SK-N-SH (cell line): Measurements from ENCODE around the gene DOHH. TPM values are rescaled to one million over a fixed set of nuclear protein-coding genes. Genes with fewer than 3 reads are reported as not detected.

ENCODE experiments used
- CTCF ChIA-PET: fragments of 300-600, 350-600 bp; formaldehyde crosslinking; extraction: SDS; loops from one replicate; lab custom pipeline; 2021; lab: Yijun Ruan, JAX
- POLR2A ChIA-PET: fragments of 350-600 bp; sonication (Branson Sonifier 250); formaldehyde crosslinking; extraction: SDS; loops from one replicate; lab custom pipeline; 2020; ENCODE audit warnings: antibody characterized with exemption, inconsistent platforms; lab: Yijun Ruan, JAX
- DNase-seq: peaks from one replicate; pipeline ENCODE4 v3.0.0; 2012
- H2AFZ ChIP-seq: fragments of 200-600 bp; sonication (generic); 2 replicates; pipeline ENCODE4 v1.8.1; 2016; ENCODE audit warnings: antibody characterized with exemption, mild to moderate bottlenecking, low read depth
- H3F3A ChIP-seq: fragments of 200-600 bp; sonication (generic); replicated peaks from 2 replicates; pipeline ENCODE3; 2016; ENCODE audit warnings: antibody characterized with exemption, mild to moderate bottlenecking; ENCODE audit not compliant: insufficient read depth
- H3K27ac ChIP-seq, 2 experiments: fragments of 200-500 bp in 1 of 2; fragments of 200-600 bp in 1 of 2; sonication (Bioruptor generic) in 1 of 2; sonication (generic), shearing (Covaris generic) in 1 of 2; 2 replicates each; pipeline versions ENCODE4 v1.5.1 to v1.6.1; 2014 to 2016; ENCODE audit warnings: low read depth in 2 of 2, inconsistent platforms in 1 of 2, low read length in 1 of 2, mild to moderate bottlenecking in 1 of 2, mixed read lengths in 1 of 2
- H3K27me3 ChIP-seq: fragments of 200-600 bp; sonication (generic), shearing (Covaris generic); 2 replicates; pipeline ENCODE4 v1.6.1; 2016; ENCODE audit warnings: mixed run types; ENCODE audit not compliant: insufficient read depth
- H3K36me3 ChIP-seq, 2 experiments: fragments of 200-500 bp in 1 of 2; fragments of 200-600 bp in 1 of 2; sonication (Bioruptor generic) in 1 of 2; sonication (generic) in 1 of 2; replicated peaks in 1 of 2; 2 replicates each; pipeline versions ENCODE3 to v1.5.1; 2014 to 2016; ENCODE audit warnings: low read length in 1 of 2, mild to moderate bottlenecking in 1 of 2; ENCODE audit not compliant: insufficient read depth in 2 of 2, control insufficient read depth in 1 of 2
- H3K4me1 ChIP-seq, 2 experiments: fragments of 200-500 bp in 1 of 2; fragments of 200-600 bp in 1 of 2; sonication (Bioruptor generic) in 1 of 2; sonication (generic), shearing (Covaris generic) in 1 of 2; 2 replicates each; pipeline versions ENCODE4 v1.5.1 to v1.6.1; 2014 to 2016; ENCODE audit warnings: low read depth in 1 of 2, low read length in 1 of 2, mixed run types in 1 of 2; ENCODE audit not compliant: insufficient read depth in 2 of 2, control insufficient read depth in 1 of 2
- H3K4me2 ChIP-seq: fragments of 200-600 bp; sonication (generic), shearing (Covaris generic); 2 replicates; pipeline ENCODE4 v1.6.1; 2017; ENCODE audit warnings: mixed run types
- H3K4me3 ChIP-seq, 2 experiments: fragments of 200-500 bp in 1 of 2; fragments of 200-600 bp in 1 of 2; sonication (Bioruptor generic) in 1 of 2; sonication (generic), shearing (Covaris generic) in 1 of 2; 2 replicates each; pipeline versions ENCODE4 v1.5.1 to v1.8.1; 2014 to 2016; ENCODE audit warnings: low read depth in 2 of 2, inconsistent platforms in 1 of 2, low read length in 1 of 2, mild to moderate bottlenecking in 1 of 2, mixed read lengths in 1 of 2, moderate library complexity in 1 of 2
- H3K79me2 ChIP-seq: fragments of 200-600 bp; sonication (generic); 2 replicates; pipeline ENCODE4 v1.8.1; 2017; ENCODE audit warnings: mild to moderate bottlenecking; ENCODE audit not compliant: insufficient read depth
- H3K9ac ChIP-seq: fragments of 200-600 bp; sonication (generic); 2 replicates; pipeline ENCODE4 v1.6.1; 2017; ENCODE audit warnings: mixed run types
- H3K9me2 ChIP-seq: fragments of 200-600 bp; sonication (generic); 2 replicates; pipeline ENCODE4 v1.6.1; 2017; ENCODE audit warnings: mixed run types
- H3K9me3 ChIP-seq: fragments of 200-600 bp; sonication (generic); 2 replicates; pipeline ENCODE4 v1.6.1; 2017; ENCODE audit warnings: mixed run types, mild to moderate bottlenecking, moderate library complexity
- H4K20me1 ChIP-seq: fragments of 200-600 bp; sonication (generic); 2 replicates; pipeline ENCODE4 v1.6.1; 2017; ENCODE audit warnings: mild to moderate bottlenecking, mixed run types; ENCODE audit not compliant: insufficient read depth
- CHD2 ChIP-seq: fragments of 150-350 bp; IDR thresholded peaks from 2 replicates; pipeline ENCODE4 v1.6.1; 2018; ENCODE audit warnings: low read length; ENCODE audit not compliant: partially characterized antibody
- CTCF ChIP-seq: fragments of 200-600 bp; sonication (generic); IDR thresholded peaks from 2 replicates; pipeline ENCODE4 v1.6.1; 2017; ENCODE audit warnings: antibody characterized with exemption, mild to moderate bottlenecking, moderate library complexity
- ELF1 ChIP-seq: IDR thresholded peaks from 2 replicates; pipeline ENCODE4 v1.4.0; 2012
- EP300 ChIP-seq, 2 experiments: IDR thresholded peaks; 2 replicates each; pipeline versions ENCODE4 v1.4.0 to v1.6.1; 2012; ENCODE audit warnings: borderline replicate concordance in 1 of 2, low read depth in 1 of 2, low read length in 1 of 2
- EZH2phosphoT487 ChIP-seq: fragments of 200-600 bp; sonication (generic); IDR thresholded peaks from 2 replicates; pipeline ENCODE4 v1.6.1; 2017; ENCODE audit warnings: low read depth, mixed run types, mild to moderate bottlenecking, antibody characterized with exemption, moderate library complexity, borderline replicate concordance
- FOXM1 ChIP-seq: IDR thresholded peaks from 2 replicates; pipeline ENCODE4 v1.4.0; 2012; ENCODE audit warnings: low read depth, mild to moderate bottlenecking
- GABPA ChIP-seq: IDR thresholded peaks from 2 replicates; pipeline ENCODE4 v1.4.0; 2012; ENCODE audit warnings: low read depth, mild to moderate bottlenecking
- GATA2 ChIP-seq: sonication (generic); formaldehyde crosslinking; IDR thresholded peaks from 2 replicates; pipeline ENCODE4 v1.5.0; 2020; ENCODE audit warnings: mild to moderate bottlenecking, missing genetic modification reagents
- IRF3 ChIP-seq: fragments of 150-350 bp; IDR thresholded peaks from 2 replicates; pipeline ENCODE4 v1.6.1; 2016; ENCODE audit warnings: mild to moderate bottlenecking, low read depth, low read length
- JUND ChIP-seq: IDR thresholded peaks from 2 replicates; pipeline ENCODE4 v1.4.0; 2012
- MAX ChIP-seq: IDR thresholded peaks from 2 replicates; pipeline ENCODE4 v1.4.0; 2012; ENCODE audit warnings: low read depth
- MEF2A ChIP-seq: IDR thresholded peaks from 2 replicates; pipeline ENCODE4 v1.4.0; 2012; ENCODE audit warnings: low read depth, borderline replicate concordance
- PBX3 ChIP-seq: IDR thresholded peaks from 2 replicates; pipeline ENCODE4; 2012
- RAD21 ChIP-seq: IDR thresholded peaks from 2 replicates; pipeline ENCODE4 v1.6.1; 2012; ENCODE audit warnings: mild to moderate bottlenecking, low read length
- RCOR1 ChIP-seq: fragments of 150-350 bp; IDR thresholded peaks from 2 replicates; pipeline ENCODE4 v1.6.1; 2017; ENCODE audit warnings: antibody characterized with exemption, low read length
- RFX5 ChIP-seq: IDR thresholded peaks from 2 replicates; pipeline ENCODE4 v1.6.1; 2012; ENCODE audit warnings: mild to moderate bottlenecking, improper control_type of control experiment, low read length
- TAF1 ChIP-seq: IDR thresholded peaks from 2 replicates; pipeline ENCODE4 v1.6.1; 2012; ENCODE audit warnings: low read depth, mild to moderate bottlenecking, low read length, moderate library complexity, borderline replicate concordance
- USF2 ChIP-seq: fragments of 150-350 bp; IDR thresholded peaks from 2 replicates; pipeline ENCODE4 v1.6.1; 2017; ENCODE audit warnings: antibody characterized with exemption, low read length, low read depth, borderline replicate concordance
- ZBTB33 ChIP-seq: IDR thresholded peaks from 2 replicates; pipeline ENCODE4 v1.4.0; 2012; ENCODE audit warnings: low read depth, borderline replicate concordance
- WGBS: methylation state at CpG from one replicate; pipeline ENCODE4 v1.1.6; 2017; ENCODE audit warnings: low lambda C conversion rate; 5-methylcytosine and 5-hydroxymethylcytosine counted together
- polyA plus RNA-seq, 3 experiments: library from polyadenylated mRNA; depleted of rRNA; stranded (reverse); fragments of >200 nt; gene quantifications; 2 replicates each; pipeline ENCODE4 v1.2.3, GENCODE V29; 2012

DOHH gene
- polyA plus RNA-seq, 1 of the 3 experiments (the other 2 are of a cell fraction): 14.3 TPM

GRCh38 chr19:3477951-3478350, 22.5 kb downstream of the DOHH start:
- ChIA-PET POLR2A (no interaction called here), CTCF (no interaction called here)
- Histone ChIP-seq H3K27ac (no peak overlapping the region), H3K36me3 (no peaks in the 10 kb centered on the region), H3K9me3 (no peaks in the 10 kb centered on the region), H3K4me3 (no peak overlapping the region), H4K20me1 (no peaks in the 10 kb centered on the region), H3F3A (peaks cover 3% of the 10 kb centered on the region), H3K9me2 (no peaks in the 10 kb centered on the region), H3K4me1 (no peaks in the 10 kb centered on the region; a peak in 1 of 4 replicates), H3K4me2 (no peak overlapping the region), H3K79me2 (no peaks in the 10 kb centered on the region), H2AFZ (no peak overlapping the region), H3K27me3 (no peaks in the 10 kb centered on the region; the same call in 1 of the 2 replicates), H3K9ac (no peak overlapping the region)
- 94% methylated on average over 1 of the region's 2 CpGs for WGBS
- no peak for TF ChIP-seq PBX3
- no peak for TF ChIP-seq ELF1
- no peak for TF ChIP-seq GABPA
- TF ChIP-seq RFX5: no peak
- no peak for TF ChIP-seq TAF1
- no peak for TF ChIP-seq FOXM1
- TF ChIP-seq USF2: no peak
- no peak for TF ChIP-seq GATA2 (CRISPR knock-in tag)
- TF ChIP-seq IRF3: no peak
- no peak for TF ChIP-seq RAD21
- TF ChIP-seq JUND: no peak
- TF ChIP-seq CHD2: no peak
- no peak for DNase-seq

- no peaks in the 10 kb centered on the region for H3K9me2 ChIP-seq
- ChIA-PET POLR2A (no interaction called here), CTCF (interaction anchor here (1.7 kb wide), 1 partner anchor 173 kb away, joined by 5 read pairs; no protein-coding TSS in a partner anchor)
- no peak overlapping the region for H3K27ac ChIP-seq
- no peaks in the 10 kb centered on the region for H3K79me2 ChIP-seq
- H4K20me1 ChIP-seq: no peaks in the 10 kb centered on the region
- no peaks in the 10 kb centered on the region for H3K36me3 ChIP-seq
- H3K4me3 ChIP-seq: no peak overlapping the region
- no peak for DNase-seq
- TF ChIP-seq PBX3 (no peak), ELF1 (no peak), EP300 (IDR thresholded peaks at IDR 0.05; ENCODE audit: borderline replicate concordance in 1 of 2, low read depth in 1 of 2, low read length in 1 of 2) (no peak), MAX (no peak), ZBTB33 (no peak), GABPA (no peak), RCOR1 (no peak), MEF2A (no peak), CTCF (no peak), JUND (no peak), EZH2phosphoT487 (no peak)
- no peak overlapping the region for H3K9ac ChIP-seq
- no peak overlapping the region for H2AFZ ChIP-seq
- no peaks in the 10 kb centered on the region; the same call in 1 of the 2 replicates for H3K27me3 ChIP-seq
- H3K4me2 ChIP-seq: no peak overlapping the region
- H3F3A ChIP-seq: peaks cover 7% of the 10 kb centered on the region
- no peaks in the 10 kb centered on the region for H3K4me1 ChIP-seq
- H3K9me3 ChIP-seq: no peaks in the 10 kb centered on the region
Observed at GRCh38 chr19:3477506-3477905, 23.0 kb downstream of the DOHH start.
